ENCODE results near the gene NGFR. TPM values are rescaled to one million over a fixed set of nuclear protein-coding genes. Genes with fewer than 3 reads are reported as not detected.

NGFR gene
- total RNA-seq, 1 donor from 2014 or later, result 10.3 TPM

DNA sequence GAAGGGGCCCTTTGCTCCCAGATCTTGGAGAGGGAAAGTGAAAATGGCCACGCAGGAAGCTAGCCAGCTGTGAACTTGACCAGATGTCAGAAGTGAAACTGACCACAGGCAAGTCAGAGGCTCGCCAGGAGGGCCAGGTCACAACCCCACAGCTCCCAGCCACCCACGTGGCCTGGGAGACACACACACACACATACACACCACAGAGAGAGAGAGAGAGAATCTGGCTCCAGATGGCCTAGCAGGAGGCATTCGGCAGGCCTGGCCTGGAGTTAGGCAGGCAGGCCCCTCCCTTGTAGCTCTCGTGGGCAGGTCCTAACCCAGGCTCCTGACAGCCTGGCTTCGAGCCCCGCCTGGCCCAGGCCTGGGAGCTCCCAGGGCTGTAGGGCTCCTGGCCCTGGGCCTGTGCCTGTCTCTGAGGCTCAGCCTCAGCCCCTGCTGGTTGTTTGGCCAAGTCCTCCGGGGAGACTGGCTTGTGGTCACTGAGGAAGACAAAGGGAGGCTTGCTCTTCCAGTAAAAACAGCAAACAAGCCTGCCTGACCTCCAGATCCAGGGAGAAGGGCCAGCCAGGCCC is 20.2 kb downstream of the NGFR start:
- DNase-seq (ENCODE audit: low spot score), result peak; percentile 83

DNA sequence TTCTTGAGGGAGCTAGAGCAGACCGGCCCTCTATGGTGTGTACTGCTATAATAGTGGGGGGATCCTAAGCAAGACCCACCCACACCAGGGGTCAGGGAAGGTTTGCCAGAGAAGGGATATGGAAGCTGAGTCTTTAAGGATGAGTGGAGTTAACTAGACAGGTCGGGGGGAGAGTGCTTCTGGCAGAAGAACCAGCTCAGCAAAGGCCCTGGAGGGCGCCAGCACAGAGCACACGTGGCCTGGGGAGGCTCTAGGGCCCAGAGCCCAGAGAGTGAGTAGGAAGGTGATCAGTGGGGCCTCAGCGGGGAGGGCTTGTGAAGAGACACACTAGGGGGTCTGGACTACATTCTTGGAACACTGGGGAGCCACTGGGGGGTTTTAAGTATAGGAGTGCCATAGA is 21.1 kb downstream of the NGFR start:
- no peak for DNase-seq (ENCODE audit: low spot score)

DNA sequence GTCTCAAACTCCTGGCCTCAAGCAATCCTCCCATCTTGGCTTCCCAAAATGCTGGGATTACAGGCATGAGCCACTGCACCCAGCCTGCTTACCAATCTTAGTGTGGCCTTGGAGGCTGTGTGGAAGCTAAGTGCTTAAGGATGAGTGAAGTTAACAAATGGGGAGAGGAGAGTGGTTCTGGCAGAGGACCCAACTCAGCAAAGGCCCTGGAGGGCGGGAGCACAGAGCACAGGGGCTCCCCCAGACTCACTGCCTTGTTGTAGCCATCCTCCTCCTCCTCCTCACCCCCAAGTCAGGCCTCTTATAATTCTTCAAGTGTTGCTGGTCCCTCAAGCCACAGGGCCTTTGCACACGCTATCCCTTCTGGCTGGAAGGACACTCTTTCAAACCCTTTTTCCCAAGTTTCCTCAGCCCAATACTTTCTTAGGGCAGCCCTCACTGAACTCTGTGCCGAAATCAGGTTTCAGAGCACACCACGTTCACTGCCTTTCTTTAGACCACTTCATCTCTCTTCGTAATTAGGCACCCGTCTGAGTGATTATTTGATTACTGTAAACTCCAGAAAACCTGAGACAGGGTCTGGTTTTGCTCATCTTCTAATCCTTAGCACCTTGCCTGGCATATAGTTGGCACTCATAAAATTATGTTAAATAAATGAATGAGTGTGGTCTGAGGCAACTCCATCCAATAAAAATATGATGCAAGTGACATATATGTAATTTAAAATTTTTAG is 23.4 kb downstream of the NGFR start:
- DNase-seq (ENCODE audit: low spot score), result no peak

DNA sequence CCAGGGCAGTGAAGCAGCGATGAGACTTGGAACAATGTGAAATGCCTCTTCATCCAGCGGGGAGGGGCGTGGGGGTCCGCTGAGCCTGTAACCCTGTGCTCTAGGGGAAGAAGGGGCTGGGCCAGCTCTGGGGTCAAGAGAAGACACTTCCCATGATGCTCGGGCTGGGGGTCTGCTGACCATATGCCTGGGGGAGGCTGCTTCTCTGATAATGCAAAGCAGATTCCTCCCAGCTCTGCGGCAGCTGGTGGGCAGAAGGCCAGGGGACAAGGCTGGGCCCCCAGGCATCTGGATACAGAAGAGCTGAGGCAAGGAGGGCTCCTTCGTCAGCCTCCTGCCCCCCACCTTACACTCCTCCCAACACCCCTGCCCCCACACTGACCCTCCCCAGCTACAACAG is 24.7 kb downstream of the NGFR start:
- DNase-seq (ENCODE audit: low spot score), result no peak

DNA sequence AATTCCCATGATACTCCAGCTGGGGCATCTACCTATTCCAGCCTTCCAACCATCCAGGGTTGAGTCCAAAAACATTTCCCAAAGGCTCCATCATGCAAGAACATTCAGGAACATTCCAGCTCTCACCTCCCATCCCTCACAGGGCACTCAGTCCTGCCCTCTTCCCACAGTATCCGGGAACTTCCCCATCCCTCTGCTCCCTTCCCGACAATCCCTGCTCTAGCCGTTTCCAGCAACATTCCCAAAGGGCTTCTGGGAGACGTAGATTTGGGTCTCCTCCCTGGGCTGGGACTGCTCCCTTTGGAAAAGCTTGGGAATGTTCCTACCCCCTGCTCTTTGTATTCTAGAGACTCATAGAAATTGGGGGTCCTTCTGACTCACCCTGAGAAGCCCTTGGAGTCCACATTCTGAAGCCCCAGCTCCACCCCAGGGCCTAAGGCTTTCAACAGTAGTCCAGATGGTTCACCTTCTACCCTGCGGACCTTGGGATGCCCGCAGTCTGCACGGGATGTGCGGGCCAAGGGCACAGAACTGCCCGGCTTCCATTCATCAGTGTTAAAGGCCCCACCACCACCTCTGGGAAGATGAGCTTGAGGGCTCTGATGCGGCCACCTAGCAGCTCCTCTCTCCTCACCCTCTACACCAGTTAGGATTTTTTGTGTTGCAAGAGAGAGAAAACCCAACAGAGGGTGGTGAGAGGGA is 25.4 kb downstream of the NGFR start:
- no peak for DNase-seq (ENCODE audit: low spot score)

DNA sequence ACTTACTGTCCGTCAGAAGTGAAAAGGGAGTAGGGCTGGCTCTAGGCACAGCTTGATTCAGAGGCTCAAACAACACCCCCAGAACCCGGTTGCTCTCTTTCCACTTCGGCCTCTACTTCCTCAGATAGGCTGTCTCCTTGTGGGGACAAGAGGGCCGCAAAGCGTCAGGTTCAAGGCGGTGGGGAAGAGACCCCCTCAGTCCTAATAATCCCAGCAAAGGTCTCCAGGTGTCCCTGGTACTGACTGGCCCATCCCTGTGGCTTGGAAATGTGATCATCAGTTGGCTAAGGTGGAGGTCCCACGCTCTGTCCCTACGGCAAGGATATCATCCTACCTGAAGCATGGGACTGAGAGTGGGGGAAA is 26.0 kb downstream of the NGFR start:
- no peak for DNase-seq (ENCODE audit: low spot score)

DNA sequence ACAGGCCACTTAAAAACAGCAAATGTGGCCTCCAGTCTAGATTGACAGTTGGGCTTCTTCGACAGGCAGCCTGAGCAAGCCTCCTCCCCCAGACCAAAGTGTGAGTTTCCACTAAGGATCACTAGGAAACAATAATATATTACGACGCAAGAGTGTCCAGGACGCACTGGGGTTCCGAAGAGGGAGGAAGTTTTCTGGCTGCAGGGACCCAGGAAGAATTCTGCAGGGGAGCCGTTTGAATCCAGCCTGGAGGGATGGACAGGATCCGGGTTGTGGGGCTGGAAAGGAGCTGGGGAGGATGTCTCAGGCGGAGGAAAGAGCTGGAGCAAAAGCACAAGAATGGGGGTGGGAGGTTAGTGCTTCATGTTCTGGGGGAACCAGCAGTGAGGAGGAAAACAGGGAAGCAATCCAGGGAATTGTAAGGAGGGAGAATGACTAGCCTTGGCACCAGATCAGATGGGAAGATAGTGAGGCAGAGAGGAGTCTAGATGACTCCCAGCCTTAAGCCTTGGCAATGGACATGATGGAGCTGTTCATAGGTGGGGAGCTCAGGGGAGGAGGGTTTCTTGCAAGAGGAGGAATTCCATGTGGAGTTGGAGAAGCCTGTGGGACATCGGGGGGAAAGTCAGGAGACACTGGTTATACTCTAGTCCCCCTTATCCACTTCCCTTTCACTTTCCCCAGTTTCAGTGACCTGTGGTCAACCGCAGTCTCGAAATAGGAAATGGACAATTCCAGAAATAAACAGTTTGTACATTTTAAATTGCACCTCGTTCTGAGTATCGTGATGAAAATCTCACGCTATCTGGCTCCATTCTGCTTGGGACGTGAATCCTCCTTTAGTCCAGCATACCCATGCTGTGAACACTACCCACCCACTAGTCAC is 26.6 kb downstream of the NGFR start:
- no peak for DNase-seq (ENCODE audit: low spot score)

DNA sequence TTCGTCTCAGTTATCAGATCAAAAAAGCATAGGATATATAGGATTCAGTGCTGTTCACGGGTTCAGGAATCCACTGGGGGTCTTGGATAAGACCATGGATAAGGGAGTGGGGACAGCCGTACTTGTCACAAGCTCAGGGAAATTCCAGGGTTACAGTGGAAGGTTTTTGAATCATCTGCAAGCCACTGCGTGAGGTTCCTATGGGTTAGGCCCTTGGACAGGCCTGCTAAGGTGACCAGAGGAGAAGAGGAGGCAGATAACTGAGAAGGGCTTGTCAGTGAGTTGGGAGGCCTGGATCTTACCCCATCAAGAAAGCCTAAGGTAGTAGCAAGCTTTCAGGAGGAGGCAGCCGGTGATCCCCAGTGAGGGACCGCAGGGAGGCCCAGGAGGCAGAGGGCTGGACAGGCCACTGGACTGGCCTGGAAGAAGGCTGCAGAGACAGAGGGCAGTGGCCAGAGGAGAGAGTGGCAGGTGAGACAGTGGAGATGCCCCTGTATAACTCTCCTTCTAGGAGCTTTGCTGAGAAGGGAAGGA is 27.3 kb downstream of the NGFR start:
- no peak for DNase-seq (ENCODE audit: low spot score)

DNA sequence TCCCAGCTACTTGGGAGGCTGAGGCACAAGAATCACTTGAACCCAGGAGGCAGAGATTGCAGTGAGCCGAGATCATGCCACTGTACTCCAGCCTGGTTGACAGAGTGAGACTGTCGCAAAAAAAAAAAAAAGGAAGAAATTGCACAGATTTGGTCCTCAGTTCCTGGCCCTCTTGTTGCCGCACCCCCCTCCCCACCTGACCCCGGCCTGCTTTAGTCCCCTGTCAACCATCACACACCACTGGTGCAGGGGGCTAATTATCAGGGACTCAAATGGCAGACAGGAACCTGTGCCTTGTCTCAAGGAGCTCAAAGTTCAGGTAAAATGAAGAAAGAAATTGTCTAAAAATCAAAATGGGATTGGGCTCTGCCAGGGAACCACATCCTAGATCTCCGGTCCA is 28.1 kb downstream of the NGFR start:
- DNase-seq (ENCODE audit: low spot score), result no peak

DNA sequence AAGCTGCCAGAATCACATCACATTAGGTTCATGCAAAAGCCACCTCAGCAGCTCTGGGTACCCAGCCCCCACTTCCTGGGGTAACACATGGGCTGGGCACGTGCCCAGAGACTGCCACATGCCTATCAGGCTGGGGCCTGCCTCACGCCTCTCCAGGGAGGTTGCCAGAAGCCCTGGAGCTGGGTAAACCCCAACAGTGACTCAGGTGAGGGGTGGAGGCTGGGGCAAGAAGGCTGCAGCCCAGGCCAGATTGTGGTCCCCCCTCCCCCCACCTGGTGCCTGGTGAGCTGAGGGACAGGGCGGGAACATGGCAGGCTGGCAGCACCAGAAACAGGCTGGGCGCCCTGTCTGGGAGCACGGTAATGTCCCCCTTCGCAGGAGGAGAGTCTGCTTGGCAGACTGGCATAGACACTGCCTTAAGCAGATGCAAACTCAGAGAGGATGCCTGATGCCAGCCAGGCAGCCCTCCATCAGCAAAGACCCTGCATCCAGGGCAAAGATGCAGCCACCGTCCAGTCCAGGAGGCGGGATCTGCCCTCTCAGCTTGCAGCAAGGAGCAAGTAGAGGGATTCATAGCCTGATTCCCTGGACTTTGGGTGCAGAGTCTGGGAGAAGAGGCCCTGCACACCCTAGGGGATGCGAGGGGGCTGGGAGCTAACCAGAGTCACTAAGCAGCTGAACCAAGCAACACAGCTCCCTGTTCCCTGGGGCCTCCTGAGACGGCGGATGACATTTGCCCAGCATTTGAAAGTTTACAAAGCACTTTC is 28.8 kb downstream of the NGFR start:
- DNase-seq (ENCODE audit: low spot score), result no peak

DNA sequence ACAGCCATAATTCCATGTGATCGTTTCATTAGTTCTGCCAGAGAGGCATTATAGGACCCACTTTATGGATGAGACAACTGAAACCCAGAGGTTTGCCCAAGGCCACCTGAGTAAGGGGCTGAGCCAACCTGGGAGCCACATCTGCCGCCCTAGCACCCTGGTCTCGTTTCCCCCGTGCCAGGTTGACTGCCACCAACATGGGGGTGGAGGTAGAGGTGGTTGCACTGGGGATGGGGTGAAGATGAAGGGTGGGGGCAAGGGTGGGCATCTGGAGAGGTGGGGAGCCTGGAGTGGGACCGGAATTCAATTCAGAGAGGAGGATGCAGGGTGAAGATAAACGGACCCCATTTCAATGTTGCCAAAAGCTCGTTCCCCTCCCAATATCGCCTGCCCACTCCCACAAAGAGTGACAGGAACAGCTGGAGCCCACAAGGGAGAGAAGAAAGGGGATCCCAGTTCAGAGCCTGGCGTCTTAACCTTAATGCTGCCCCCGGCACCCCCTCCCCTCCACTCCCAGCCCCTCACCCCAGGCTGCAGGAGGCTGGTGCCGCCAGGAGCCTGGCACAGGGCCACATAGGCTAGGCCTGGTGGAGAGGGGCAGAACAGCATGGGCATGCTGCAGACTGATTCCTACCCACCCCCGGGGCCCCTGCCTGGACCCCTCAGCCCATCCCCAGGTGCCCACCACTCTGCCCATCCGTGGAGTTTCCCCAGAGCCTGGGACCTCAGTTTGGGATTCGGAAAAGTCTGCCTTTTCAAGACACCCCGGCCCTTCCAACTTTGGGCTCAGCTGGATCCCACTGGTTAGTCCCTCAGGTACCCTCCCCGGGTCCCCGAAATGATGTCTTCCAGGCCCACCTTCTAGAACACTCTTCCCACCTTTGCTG is 29.6 kb downstream of the NGFR start:
- no peak for DNase-seq (ENCODE audit: low spot score)

DNA sequence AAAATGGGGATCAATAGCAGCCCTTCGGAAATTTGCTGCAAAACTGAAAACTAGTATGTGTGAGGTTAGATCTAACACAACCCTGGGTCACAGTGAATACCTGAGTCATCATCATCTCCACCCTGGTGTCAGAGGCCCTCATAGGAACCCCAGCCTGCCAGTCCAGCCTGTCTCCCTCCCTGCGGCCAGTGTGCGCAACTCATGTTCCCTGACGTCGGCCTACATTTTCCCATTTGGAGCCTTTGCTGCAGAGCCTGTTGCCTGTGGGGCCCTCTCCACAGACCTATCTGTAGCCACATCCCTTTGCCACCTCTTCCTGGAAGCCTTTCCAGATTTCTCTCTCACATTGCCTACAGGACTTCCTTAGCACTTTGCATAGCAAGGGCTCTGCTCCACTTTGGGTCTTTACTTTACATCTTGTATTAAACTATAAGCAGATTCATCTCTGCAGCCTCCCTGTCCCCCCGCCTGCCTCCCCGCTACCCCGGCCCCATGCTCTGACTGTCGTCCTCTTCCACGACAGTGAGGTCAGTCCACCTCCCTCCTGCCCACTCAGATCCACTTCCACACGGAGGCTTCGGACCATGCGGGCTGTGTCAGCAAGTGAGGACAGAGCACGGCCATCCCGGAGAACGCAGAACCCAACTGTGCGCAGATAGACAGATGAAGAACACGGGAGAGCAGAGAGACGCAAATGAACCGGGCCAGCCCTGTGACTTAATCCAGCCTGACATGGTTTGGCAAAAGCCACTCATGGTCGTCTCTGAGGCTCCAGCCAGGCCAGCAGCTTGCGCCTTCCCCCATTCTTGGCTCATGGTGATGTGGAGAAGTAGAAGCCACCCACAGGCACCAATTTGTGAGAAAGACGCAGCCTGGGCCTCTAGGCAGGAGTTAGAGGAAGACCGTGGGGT is 31.0 kb downstream of the NGFR start:
- DNase-seq (ENCODE audit: low spot score), result no peak

DNA sequence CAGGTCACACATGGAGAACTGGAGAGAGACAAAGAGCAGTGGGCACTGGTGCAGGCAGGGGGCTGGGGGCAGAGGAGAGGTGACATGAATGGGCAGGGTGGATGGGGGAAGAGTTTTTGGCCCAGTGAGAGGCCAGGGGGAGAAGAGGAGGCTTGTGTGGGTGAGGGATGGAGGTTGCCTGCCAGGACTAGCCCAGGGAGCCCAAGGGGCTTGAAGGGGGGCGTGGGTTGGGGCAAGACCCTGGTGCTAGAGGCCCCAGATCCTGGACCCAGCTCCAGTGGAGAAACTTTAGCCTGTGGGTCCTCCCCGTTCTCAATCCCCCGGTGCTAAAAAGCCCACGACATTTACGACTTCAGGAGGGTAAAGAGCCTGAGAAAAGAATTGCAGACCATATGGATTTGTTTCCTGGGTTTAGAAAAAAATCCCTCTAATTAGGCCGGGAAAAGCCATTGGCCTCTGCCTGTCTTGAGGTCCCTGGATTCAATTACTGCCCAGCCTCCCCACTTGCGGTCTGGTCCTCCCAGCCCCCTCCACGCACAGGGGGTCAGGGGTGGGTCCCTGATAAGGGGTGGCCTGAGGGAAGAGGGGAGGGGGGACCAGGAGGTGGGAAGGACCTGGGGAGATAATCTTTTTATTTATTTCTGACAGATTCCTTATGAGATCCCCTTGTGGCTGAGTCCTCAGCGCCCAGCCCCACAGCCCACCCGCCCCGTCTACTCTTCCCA is 33.0 kb downstream of the NGFR start:
- DNase-seq (ENCODE audit: low spot score), result no peak

DNA sequence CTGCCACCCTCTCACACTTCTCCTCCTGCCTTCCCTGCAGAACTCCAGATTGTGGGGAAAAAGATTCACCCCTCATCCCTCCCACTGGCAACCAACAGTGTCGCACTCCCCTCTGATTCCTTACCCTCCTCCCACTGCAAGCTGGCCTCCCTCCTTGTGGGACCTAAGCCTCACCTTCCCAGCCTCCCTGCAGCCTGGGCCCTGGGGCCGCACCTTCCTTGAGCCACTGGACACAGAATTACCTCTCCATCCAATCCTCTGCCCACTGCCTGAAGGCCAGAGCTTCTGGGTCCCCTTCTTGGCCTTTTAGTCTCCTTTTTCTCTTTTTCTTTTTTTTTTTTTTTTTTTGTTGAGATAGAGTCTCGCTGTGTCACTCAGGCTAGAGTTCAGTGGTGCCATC is 33.9 kb downstream of the NGFR start:
- no peak for DNase-seq (ENCODE audit: low spot score)

DNA sequence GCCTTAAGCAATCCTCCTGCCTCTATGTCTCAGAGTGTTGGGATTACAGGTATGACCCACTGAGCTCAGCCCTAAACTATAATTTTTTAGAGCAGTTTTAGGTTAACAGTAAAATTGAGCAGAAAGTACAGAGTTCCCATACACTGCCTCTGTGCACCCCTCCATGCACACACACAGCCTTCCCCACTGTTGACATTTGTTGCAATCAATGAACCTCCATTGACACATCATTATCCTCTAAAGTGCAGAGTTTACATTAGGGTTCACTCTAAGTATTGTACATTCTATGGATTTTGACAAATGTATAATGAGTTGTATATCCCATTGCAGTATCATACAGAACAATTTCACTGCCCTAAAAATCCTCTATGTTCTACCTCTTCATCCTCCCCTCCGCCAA is 35.0 kb downstream of the NGFR start:
- DNase-seq (ENCODE audit: low spot score), result no peak

DNA sequence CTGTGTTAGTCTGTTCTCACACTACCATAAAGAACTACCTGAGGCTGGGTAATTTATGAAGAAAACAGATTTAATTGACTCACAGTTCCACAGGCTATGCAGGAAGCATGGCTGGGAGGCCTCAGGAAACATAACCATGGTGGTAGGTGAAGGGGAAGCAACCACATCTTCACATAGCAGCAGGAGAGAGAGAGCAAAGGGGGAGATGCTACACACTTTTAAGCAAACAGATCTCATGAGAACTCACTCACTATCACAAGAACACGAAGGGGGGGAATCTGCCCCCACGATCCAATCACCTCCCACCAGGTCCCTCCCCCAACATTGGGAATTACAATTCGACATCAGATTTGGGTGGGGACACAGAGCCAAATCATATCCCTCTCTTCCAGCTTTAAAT is 48.8 kb downstream of the NGFR start:
- no peak for DNase-seq (ENCODE audit: low spot score)

DNA sequence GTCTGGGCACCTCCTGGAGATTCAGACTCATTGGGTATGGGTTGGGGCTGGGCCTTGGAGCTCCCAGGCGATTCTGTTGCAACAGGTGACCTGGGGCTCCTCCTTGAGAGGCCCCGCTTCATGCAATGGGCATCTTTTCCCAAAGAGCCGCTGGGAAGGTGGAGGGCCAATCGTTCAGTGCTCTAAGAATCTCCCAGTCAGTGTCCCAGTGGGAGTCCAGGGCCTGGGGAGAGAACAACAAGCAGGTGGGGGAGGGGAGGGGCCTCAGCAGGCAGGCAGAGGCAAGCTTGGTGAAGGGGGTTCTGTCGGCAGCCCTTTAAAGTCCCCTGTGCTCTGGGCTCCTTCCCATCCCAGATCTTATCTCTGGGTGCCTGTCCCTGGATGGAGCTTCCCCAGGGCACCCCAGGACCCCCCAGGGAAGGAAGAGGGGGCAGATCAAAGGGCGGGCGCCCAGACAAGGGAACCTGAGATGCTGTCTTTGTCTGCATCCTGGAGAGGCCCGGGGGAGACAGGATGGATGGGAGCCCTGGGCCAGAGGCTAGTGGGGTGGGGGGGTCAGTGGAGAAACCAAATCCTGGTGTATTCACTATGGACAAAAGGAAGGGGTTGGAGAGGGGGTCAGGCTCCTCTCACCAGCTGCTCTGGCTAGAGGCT is 50.0 kb downstream of the NGFR start:
- DNase-seq (ENCODE audit: low spot score), result no peak

All from mucosa of gallbladder (tissue), 1 donor.